Measurements from ENCODE around the gene GTF3C4. TPM values are rescaled to one million over a fixed set of nuclear protein-coding genes. Genes with fewer than 3 reads are reported as not detected.

The GTF3C4 gene
- total RNA-seq, 1 donor from 2014 or later, result 27.9 TPM

DNA sequence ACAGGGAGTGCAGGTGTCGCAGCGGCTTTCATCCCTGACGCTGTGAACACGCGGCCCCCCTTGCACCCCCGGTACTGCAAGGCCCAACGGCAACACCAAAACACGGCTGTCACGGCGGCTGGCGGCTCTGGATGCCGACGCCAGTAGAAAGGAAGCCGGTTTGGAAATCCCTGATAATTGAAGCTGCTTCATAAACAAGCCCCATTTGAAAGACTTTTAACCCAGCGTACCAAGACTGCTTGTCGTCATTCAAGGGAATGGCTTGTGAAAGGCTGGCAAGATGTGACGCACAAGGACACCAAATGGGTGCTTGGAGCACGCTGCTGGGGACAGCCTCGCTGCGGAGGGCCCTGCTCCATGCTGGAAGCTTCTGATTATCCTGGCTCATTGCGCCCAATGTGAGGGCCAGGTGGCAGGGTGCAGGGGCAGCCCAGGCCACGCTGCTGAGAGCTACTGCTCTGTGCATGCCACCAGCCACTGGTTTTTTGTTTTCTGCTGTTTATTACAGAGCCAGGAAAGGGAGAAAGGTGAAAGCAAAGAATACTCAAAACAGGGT is 63.1 kb downstream of the GTF3C4 start:
- no peak for FAIRE-seq
- Mint-ChIP-seq H3K9me3 (ENCODE audit: unreplicated experiment) (peaks cover 2% of the 10 kb centered on the region), H3K36me3 (ENCODE audit: low read depth, unreplicated experiment) (no peaks in the 10 kb centered on the region), H3K27me3 (ENCODE audit: low read depth, unreplicated experiment) (peaks cover 30% of the 10 kb centered on the region), H3K4me1 (ENCODE audit: low read depth, unreplicated experiment) (peaks cover 9% of the 10 kb centered on the region), H3K4me3 (ENCODE audit: unreplicated experiment) (no peak overlapping the region), H3K27ac (ENCODE audit: unreplicated experiment) (no peak overlapping the region)
- H3K9ac ChIP-seq (ENCODE audit: low read length), result no peak overlapping the region
- peak overlapping the region; percentile 47 for H2AFZ ChIP-seq (ENCODE audit: low read depth, low read length)
- H3K79me2 ChIP-seq (ENCODE audit: insufficient read depth, low read length), result no peaks in the 10 kb centered on the region
- no peaks in the 10 kb centered on the region for H3K9me3 ChIP-seq (ENCODE audit: insufficient read depth, low read depth, low read length)
- no peaks in the 10 kb centered on the region for H3K36me3 ChIP-seq (ENCODE audit: insufficient read depth, low read length)
- TF ChIP-seq EZH2 (IDR thresholded peaks at IDR 0.05; ENCODE audit: insufficient read depth, low read length), result no peak
- TF ChIP-seq, protein P1, sequence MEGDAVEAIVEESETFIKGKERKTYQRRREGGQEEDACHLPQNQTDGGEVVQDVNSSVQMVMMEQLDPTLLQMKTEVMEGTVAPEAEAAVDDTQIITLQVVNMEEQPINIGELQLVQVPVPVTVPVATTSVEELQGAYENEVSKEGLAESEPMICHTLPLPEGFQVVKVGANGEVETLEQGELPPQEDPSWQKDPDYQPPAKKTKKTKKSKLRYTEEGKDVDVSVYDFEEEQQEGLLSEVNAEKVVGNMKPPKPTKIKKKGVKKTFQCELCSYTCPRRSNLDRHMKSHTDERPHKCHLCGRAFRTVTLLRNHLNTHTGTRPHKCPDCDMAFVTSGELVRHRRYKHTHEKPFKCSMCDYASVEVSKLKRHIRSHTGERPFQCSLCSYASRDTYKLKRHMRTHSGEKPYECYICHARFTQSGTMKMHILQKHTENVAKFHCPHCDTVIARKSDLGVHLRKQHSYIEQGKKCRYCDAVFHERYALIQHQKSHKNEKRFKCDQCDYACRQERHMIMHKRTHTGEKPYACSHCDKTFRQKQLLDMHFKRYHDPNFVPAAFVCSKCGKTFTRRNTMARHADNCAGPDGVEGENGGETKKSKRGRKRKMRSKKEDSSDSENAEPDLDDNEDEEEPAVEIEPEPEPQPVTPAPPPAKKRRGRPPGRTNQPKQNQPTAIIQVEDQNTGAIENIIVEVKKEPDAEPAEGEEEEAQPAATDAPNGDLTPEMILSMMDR (IDR thresholded peaks at IDR 0.05; ENCODE audit: insufficient read depth, low read depth, low read length), result no peak
- DNase-seq (ENCODE audit: low read depth), result peak; percentile 8
- H3K27me3 ChIP-seq (ENCODE audit: insufficient read depth, low read length), result peaks cover 12% of the 10 kb centered on the region
- no peak overlapping the region for H3K27ac ChIP-seq (ENCODE audit: low read depth, low read length)
- H3K4me2 ChIP-seq (ENCODE audit: low read length), result peak overlapping the region; percentile 36
- no peak overlapping the region for H3K4me3 ChIP-seq (ENCODE audit: insufficient read depth, low read depth, low read length)
- no peaks in the 10 kb centered on the region for H3K4me1 ChIP-seq (ENCODE audit: insufficient read depth, low read length)
- H4K20me1 ChIP-seq (ENCODE audit: insufficient read depth, low read length), result no peaks in the 10 kb centered on the region

DNA sequence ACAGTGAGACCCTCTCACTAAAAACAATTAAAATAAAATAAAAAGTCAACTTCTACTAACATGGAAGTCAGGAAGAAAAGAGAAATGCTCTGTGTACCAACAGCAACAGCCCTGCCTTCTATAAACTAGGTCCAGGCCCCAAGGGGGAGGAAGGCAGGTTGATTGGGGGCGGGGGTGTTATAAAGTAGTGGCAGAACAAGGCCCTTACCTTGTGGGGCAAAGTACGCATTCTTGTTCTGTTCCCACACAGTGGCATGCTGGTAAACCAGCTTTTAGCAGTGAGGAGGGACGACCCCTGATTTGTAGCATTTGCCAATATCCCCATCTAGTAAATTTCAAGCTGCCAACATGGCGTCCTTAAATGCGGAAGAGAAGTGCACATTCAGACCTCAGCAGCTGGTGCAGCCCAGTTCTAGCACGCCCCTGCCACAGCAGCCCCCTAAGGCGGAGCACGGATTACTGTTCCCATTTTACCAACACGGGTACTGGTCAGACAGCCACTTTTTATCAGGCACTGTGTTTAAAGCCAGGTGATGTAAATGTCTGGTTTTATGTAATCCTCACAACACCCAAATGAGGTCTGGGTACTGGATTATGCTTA is 69.5 kb downstream of the GTF3C4 start:
- Mint-ChIP-seq H3K4me1 (ENCODE audit: low read depth, unreplicated experiment) (peaks cover 7% of the 10 kb centered on the region), H3K27ac (ENCODE audit: unreplicated experiment) (no peak overlapping the region), H3K4me3 (ENCODE audit: unreplicated experiment) (no peak overlapping the region), H3K36me3 (ENCODE audit: low read depth, unreplicated experiment) (no peaks in the 10 kb centered on the region), H3K27me3 (ENCODE audit: low read depth, unreplicated experiment) (peaks cover 49% of the 10 kb centered on the region), H3K9me3 (ENCODE audit: unreplicated experiment) (peaks cover 2% of the 10 kb centered on the region)
- Histone ChIP-seq H3K9ac (ENCODE audit: low read length) (no peak overlapping the region), H3K4me3 (ENCODE audit: insufficient read depth, low read depth, low read length) (no peak overlapping the region), H3K79me2 (ENCODE audit: insufficient read depth, low read length) (no peaks in the 10 kb centered on the region), H3K27me3 (ENCODE audit: insufficient read depth, low read length) (peaks cover 29% of the 10 kb centered on the region), H3K27ac (ENCODE audit: low read depth, low read length) (no peak overlapping the region), H3K9me3 (ENCODE audit: insufficient read depth, low read depth, low read length) (no peaks in the 10 kb centered on the region), H2AFZ (ENCODE audit: low read depth, low read length) (no peak overlapping the region), H3K36me3 (ENCODE audit: insufficient read depth, low read length) (no peaks in the 10 kb centered on the region), H3K4me2 (ENCODE audit: low read length) (no peak overlapping the region), H3K4me1 (ENCODE audit: insufficient read depth, low read length) (no peaks in the 10 kb centered on the region), H4K20me1 (ENCODE audit: insufficient read depth, low read length) (no peaks in the 10 kb centered on the region)
- FAIRE-seq (no peak), DNase-seq (ENCODE audit: low read depth) (no peak)
- TF ChIP-seq, protein P1 (IDR thresholded peaks at IDR 0.05; ENCODE audit: insufficient read depth, low read depth, low read length), result no peak
- no peak for TF ChIP-seq EZH2 (IDR thresholded peaks at IDR 0.05; ENCODE audit: insufficient read depth, low read length)

Measured in astrocyte (in vitro differentiated cells and primary cell).